Skeletal muscle tissue (tissue), 4 donors: Measurements from ENCODE around the gene NT5DC4. TPM values are rescaled to one million over a fixed set of nuclear protein-coding genes. Genes with fewer than 3 reads are reported as not detected.

Source experiments
- H3K27ac ChIP-seq: one replicate; pipeline ENCODE4 v1.7.0; 2013; ENCODE audit warnings: mild to moderate bottlenecking, low read depth, low read length, inconsistent platforms
- H3K27me3 ChIP-seq, 3 donors: one replicate each; pipeline ENCODE4 v1.7.0; 2013; ENCODE audit warnings: low read length in 3 of 3; ENCODE audit not compliant: control insufficient read depth in 3 of 3, insufficient read depth in 3 of 3
- H3K36me3 ChIP-seq, 3 donors: one replicate each; pipeline ENCODE4 v1.7.0; 2013; ENCODE audit warnings: low read length in 3 of 3; ENCODE audit not compliant: control insufficient read depth in 3 of 3, insufficient read depth in 3 of 3
- H3K4me1 ChIP-seq, 3 donors: one replicate each; pipeline ENCODE4 v1.7.0; 2013; ENCODE audit warnings: low read length in 3 of 3, mild to moderate bottlenecking in 3 of 3; ENCODE audit not compliant: control insufficient read depth in 3 of 3, insufficient read depth in 3 of 3
- H3K4me3 ChIP-seq, 3 donors: one replicate each; pipeline ENCODE4 v1.7.0; 2013; ENCODE audit warnings: low read length in 3 of 3
- H3K9ac ChIP-seq, 3 donors: one replicate each; pipeline ENCODE4 v1.7.0; 2013; ENCODE audit warnings: low read length in 3 of 3, mild to moderate bottlenecking in 3 of 3, moderate library complexity in 2 of 3, low read depth in 1 of 3
- H3K9me3 ChIP-seq, 3 donors: one replicate each; pipeline ENCODE4 v1.7.0; 2013; ENCODE audit warnings: low read length in 3 of 3; ENCODE audit not compliant: control insufficient read depth in 3 of 3
- total RNA-seq: library from RNA; depleted of rRNA; stranded (reverse); fragments of >200 nt; gene quantifications from one replicate; pipeline ENCODE4 v1.2.3, GENCODE V29; 2014
- donor health status: Osteomylitis.

NT5DC4 gene
- total RNA-seq, 1 donor from 2014 or later = not detected

- Histone ChIP-seq H3K9me3 (no peaks in the 10 kb centered on the region), H3K4me1 (peaks cover 0 to 6% (median 2%) of the 10 kb centered on the region in 3 donors), H3K9ac (no peak overlapping the region), H3K4me3 (no peak overlapping the region), H3K27ac (no peak overlapping the region), H3K36me3 (no peaks in the 10 kb centered on the region), H3K27me3 (peaks cover 0 to 5% (median 0%) of the 10 kb centered on the region in 3 donors)
Observed at GRCh38 chr2:112727276-112728028, 6.6 kb downstream of the NT5DC4 start.

GRCh38 chr2:112728029-112728362 lies 7.2 kb downstream of the NT5DC4 start:
- Histone ChIP-seq H3K4me3 (no peak overlapping the region), H3K27ac (no peak overlapping the region), H3K27me3 (peaks cover 0 to 5% (median 0%) of the 10 kb centered on the region in 3 donors), H3K36me3 (no peaks in the 10 kb centered on the region), H3K9ac (no peak overlapping the region), H3K4me1 (peaks cover 0 to 6% (median 2%) of the 10 kb centered on the region in 3 donors), H3K9me3 (no peaks in the 10 kb centered on the region)

GRCh38 chr2:112728378-112729175 lies 7.8 kb downstream of the NT5DC4 start:
- peaks cover 0 to 5% (median 0%) of the 10 kb centered on the region in 3 donors for H3K27me3 ChIP-seq
- no peaks in the 10 kb centered on the region for H3K36me3 ChIP-seq
- H3K9ac ChIP-seq = no peak overlapping the region
- H3K4me3 ChIP-seq = no peak overlapping the region
- no peak overlapping the region for H3K27ac ChIP-seq
- H3K4me1 ChIP-seq = peaks cover 0 to 6% (median 2%) of the 10 kb centered on the region in 3 donors
- no peaks in the 10 kb centered on the region for H3K9me3 ChIP-seq

GRCh38 chr2:112730216-112730615 lies 9.4 kb downstream of the NT5DC4 start:
- no peak overlapping the region for H3K4me3 ChIP-seq
- no peaks in the 10 kb centered on the region for H3K9me3 ChIP-seq
- H3K4me1 ChIP-seq = peaks cover 0 to 6% (median 2%) of the 10 kb centered on the region in 3 donors
- peaks cover 0 to 5% (median 0%) of the 10 kb centered on the region in 3 donors for H3K27me3 ChIP-seq
- H3K36me3 ChIP-seq = no peaks in the 10 kb centered on the region
- no peak overlapping the region for H3K27ac ChIP-seq
- no peak overlapping the region for H3K9ac ChIP-seq

- no peaks in the 10 kb centered on the region for H3K36me3 ChIP-seq
- H3K9ac ChIP-seq = no peak overlapping the region
- H3K27me3 ChIP-seq = peaks cover 0 to 5% (median 0%) of the 10 kb centered on the region in 3 donors
- H3K4me1 ChIP-seq = peaks cover 0 to 6% (median 2%) of the 10 kb centered on the region in 3 donors
- no peak overlapping the region for H3K27ac ChIP-seq
- H3K9me3 ChIP-seq = no peaks in the 10 kb centered on the region
- H3K4me3 ChIP-seq = no peak overlapping the region
Observed at GRCh38 chr2:112730791-112731190, 10.0 kb downstream of the NT5DC4 start.

- Histone ChIP-seq H3K27ac (no peak overlapping the region), H3K27me3 (peaks cover 0 to 5% (median 0%) of the 10 kb centered on the region in 3 donors), H3K4me1 (peaks cover 0 to 3% (median 2%) of the 10 kb centered on the region in 3 donors), H3K36me3 (no peaks in the 10 kb centered on the region), H3K9ac (no peak overlapping the region), H3K9me3 (no peaks in the 10 kb centered on the region), H3K4me3 (no peak overlapping the region)
Observed at GRCh38 chr2:112731479-112731878, 10.7 kb downstream of the NT5DC4 start.

- no peak overlapping the region for H3K27ac ChIP-seq
- no peak overlapping the region for H3K4me3 ChIP-seq
- H3K27me3 ChIP-seq = no peaks in the 10 kb centered on the region
- H3K36me3 ChIP-seq = no peaks in the 10 kb centered on the region
- H3K4me1 ChIP-seq = no peaks in the 10 kb centered on the region
- H3K9me3 ChIP-seq = no peaks in the 10 kb centered on the region
- H3K9ac ChIP-seq = no peak overlapping the region
Observed at GRCh38 chr2:112733456-112733855, 12.6 kb downstream of the NT5DC4 start.

GRCh38 chr2:112733871-112734270 lies 13.1 kb downstream of the NT5DC4 start:
- no peak overlapping the region for H3K27ac ChIP-seq
- H3K9me3 ChIP-seq = no peaks in the 10 kb centered on the region
- H3K36me3 ChIP-seq = no peaks in the 10 kb centered on the region
- H3K4me3 ChIP-seq = no peak overlapping the region
- H3K9ac ChIP-seq = no peak overlapping the region
- H3K27me3 ChIP-seq = no peaks in the 10 kb centered on the region
- no peaks in the 10 kb centered on the region for H3K4me1 ChIP-seq

- Histone ChIP-seq H3K27ac (no peak overlapping the region), H3K27me3 (no peaks in the 10 kb centered on the region), H3K36me3 (no peaks in the 10 kb centered on the region), H3K9ac (no peak overlapping the region), H3K4me1 (no peaks in the 10 kb centered on the region), H3K9me3 (no peaks in the 10 kb centered on the region), H3K4me3 (no peak overlapping the region)
Observed at GRCh38 chr2:112737542-112738232, 16.9 kb downstream of the NT5DC4 start.
